Right lobe of liver (tissue), 4 donors: ENCODE results near the gene PKLR.
A peak's percentile ranks its signal among the peaks of the same experiment; 100 is the strongest.

Source experiments
- CTCF ChIP-seq, 4 donors: fragments of 200-600 bp in 3 of 4; fragments of 450-650 bp in 1 of 4; IDR thresholded peaks; one replicate each; pipeline versions ENCODE4 v1.5.1 to v1.8.0; 2016 to 2022; ENCODE audit warnings: antibody characterized with exemption in 4 of 4, mild to moderate bottlenecking in 2 of 4
- POLR2A ChIP-seq: fragments of 450-650 bp; IDR thresholded peaks from one replicate; pipeline ENCODE4 v1.6.1; 2017; ENCODE audit warnings: antibody characterized with exemption, mild to moderate bottlenecking
- donor health status: DM: no; HTN: no; CAD: no.
- donor health status: DM: no; HTN: no; CAD: no.
- donor health status: DM: no; HTN: yes; CAD: no.

- TF ChIP-seq POLR2A (no peak), CTCF (IDR thresholded peaks at IDR 0.05) (peak in 3 of 4 donors; percentile 10 to 19 (median 14))
Observed at GRCh38 chr1:155277902-155278688, 23.1 kb downstream of the PKLR start.
